ENCODE measurements around the gene HSD17B2.
A peak's percentile ranks its signal among the peaks of the same experiment; 100 is the strongest.

DNA sequence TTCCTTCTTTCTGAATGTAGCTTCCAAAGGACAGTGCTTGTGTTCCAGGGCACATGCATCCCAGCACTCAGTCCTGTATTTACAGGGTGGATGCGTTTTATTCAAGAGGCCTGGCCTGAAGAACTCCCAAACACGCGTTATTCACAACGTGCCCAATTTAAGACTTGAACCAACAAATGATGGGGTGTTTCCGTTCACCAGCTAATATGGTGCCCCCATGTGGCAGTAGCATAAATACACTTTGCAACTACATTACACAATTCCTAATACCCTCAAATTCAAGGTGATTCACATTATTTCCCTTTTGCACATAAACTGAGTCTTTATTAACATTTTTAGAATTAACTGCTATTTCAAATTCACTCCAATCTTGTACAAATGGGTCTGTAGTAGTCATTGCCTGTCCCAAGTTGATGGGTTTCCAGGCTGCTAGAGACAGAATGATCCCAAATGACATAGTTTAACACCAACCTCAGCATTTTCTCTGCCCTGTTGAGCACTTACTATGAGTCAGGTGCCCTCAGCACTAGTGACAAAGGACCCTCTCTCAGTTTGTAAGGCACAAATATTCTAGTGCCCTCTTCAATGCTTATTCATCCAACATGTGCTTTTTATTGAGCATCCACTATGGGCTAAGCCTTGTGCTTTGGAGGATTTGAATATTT lies 26.9 kb downstream of the HSD17B2 start:
- TF ChIP-seq, protein P1, sequence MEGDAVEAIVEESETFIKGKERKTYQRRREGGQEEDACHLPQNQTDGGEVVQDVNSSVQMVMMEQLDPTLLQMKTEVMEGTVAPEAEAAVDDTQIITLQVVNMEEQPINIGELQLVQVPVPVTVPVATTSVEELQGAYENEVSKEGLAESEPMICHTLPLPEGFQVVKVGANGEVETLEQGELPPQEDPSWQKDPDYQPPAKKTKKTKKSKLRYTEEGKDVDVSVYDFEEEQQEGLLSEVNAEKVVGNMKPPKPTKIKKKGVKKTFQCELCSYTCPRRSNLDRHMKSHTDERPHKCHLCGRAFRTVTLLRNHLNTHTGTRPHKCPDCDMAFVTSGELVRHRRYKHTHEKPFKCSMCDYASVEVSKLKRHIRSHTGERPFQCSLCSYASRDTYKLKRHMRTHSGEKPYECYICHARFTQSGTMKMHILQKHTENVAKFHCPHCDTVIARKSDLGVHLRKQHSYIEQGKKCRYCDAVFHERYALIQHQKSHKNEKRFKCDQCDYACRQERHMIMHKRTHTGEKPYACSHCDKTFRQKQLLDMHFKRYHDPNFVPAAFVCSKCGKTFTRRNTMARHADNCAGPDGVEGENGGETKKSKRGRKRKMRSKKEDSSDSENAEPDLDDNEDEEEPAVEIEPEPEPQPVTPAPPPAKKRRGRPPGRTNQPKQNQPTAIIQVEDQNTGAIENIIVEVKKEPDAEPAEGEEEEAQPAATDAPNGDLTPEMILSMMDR (IDR thresholded peaks at IDR 0.05; ENCODE audit: low read depth, low read length, poor library complexity, severe bottlenecking): peak; percentile 80
- no peak for TF ChIP-seq EZH2phosphoT487 (IDR thresholded peaks at IDR 0.05; ENCODE audit: borderline replicate concordance, low read length)
